Lower lobe of right lung (tissue), 2 donors: ENCODE results near the gene PALLD. TPM values are rescaled to one million over a fixed set of nuclear protein-coding genes. Genes with fewer than 3 reads are reported as not detected.

Experiments
- ATAC-seq, 2 donors: fragments of 200-7000 bp; cut with Tn5 transposase; one replicate each; pipeline ENCODE4 v1.9.1; 2020 to 2022; ENCODE audit warnings: mild to moderate bottlenecking in 2 of 2, moderate library complexity in 2 of 2
- DNase-seq: peaks from one replicate; pipeline ENCODE4 v3.0.0-alpha.2; 2020
- H3K27ac ChIP-seq: fragments of 200-600 bp; one replicate; pipeline ENCODE4 v1.8.0; 2022
- H3K27me3 ChIP-seq: fragments of 200-600 bp; one replicate; pipeline ENCODE4 v1.8.0; 2022; ENCODE audit warnings: low read depth
- H3K36me3 ChIP-seq: fragments of 200-600 bp; one replicate; pipeline ENCODE4 v1.8.0; 2022; ENCODE audit warnings: mild to moderate bottlenecking
- H3K4me1 ChIP-seq: fragments of 200-600 bp; one replicate; pipeline ENCODE4 v1.8.0; 2022
- H3K4me3 ChIP-seq: fragments of 200-600 bp; one replicate; pipeline ENCODE4 v1.8.0; 2022; ENCODE audit warnings: mild to moderate bottlenecking
- H3K9me3 ChIP-seq: fragments of 200-600 bp; one replicate; pipeline ENCODE4 v1.8.0; 2022
- CTCF ChIP-seq: fragments of 200-600 bp; IDR thresholded peaks from one replicate; pipeline ENCODE4 v1.8.0; 2022; ENCODE audit warnings: antibody characterized with exemption, mild to moderate bottlenecking
- intact Hi-C: fragments of 100-400 bp; cut with DNase I; formaldehyde crosslinking; loops from one replicate; pipeline ENCODE4 v1.11.0; 2022
- total RNA-seq: library from RNA; stranded (reverse); fragmentation: NEBNext Ultra II Directional; extraction: Animal tissue kit (Norgen Biotek cat#: 25700); gene quantifications from one replicate; pipeline ENCODE4 v1.2.1, GENCODE V29; 2021
- donor health status: DM: no; HTN: yes; CAD: no; lungs with severe emphysema.

The PALLD gene
- total RNA-seq, 1 donor from 2014 or later, result 91.9 TPM

- no peak for DNase-seq
- Histone ChIP-seq H3K36me3 (no peaks in the 10 kb centered on the region), H3K9me3 (no peaks in the 10 kb centered on the region), H3K4me3 (no peak overlapping the region), H3K27ac (no peak overlapping the region), H3K4me1 (no peaks in the 10 kb centered on the region), H3K27me3 (no peaks in the 10 kb centered on the region)
- intact Hi-C loops, result no loop called here
- ATAC-seq, result no peak
- TF ChIP-seq CTCF, result no peak
Observed at GRCh38 chr4:168535689-168536088, 38.8 kb downstream of the PALLD start.

DNA sequence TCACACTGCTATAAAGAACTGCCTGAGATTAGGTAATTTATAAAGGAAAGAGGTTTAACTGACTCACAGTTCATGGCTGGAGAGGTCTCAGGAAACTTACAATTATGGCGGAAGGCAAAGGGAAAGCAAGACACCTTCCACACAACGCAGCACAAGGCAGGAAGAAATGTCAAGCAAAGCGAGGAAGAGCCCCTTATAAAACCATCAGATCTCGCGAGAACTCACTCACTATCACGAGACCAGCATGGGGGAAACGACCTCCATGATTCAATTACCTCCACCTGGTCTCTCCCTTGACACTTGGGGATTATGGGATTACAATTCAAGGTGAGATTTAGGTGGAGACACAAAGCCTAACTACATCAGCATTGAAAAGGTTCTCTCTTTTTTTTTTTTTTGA lies 39.6 kb downstream of the PALLD start:
- DNase-seq (no peak), ATAC-seq (no peak)
- intact Hi-C loops, result no loop called here
- no peaks in the 10 kb centered on the region for H3K27me3 ChIP-seq
- no peak overlapping the region for H3K4me3 ChIP-seq
- no peak for TF ChIP-seq CTCF
- H3K9me3 ChIP-seq, result no peaks in the 10 kb centered on the region
- no peak overlapping the region for H3K27ac ChIP-seq
- no peaks in the 10 kb centered on the region for H3K4me1 ChIP-seq
- H3K36me3 ChIP-seq, result no peaks in the 10 kb centered on the region

DNA sequence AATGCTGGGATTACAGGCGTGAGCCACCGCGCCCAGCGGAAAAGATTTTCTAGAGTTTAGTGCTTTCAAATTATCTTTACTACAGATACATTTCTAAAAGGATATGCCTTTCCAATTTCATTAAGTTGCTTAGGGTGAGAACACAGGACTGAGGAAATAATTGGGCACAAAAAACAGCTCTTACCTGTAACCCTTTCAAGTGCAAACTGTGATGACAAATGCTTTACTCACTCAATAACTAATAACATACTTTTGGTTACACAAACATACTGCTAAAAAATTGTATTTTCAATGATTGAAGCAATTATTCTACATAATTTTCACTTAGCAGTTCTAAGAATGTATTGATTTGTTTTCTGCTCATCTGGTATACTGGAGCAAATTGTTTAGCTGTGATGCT lies 40.2 kb downstream of the PALLD start:
- Histone ChIP-seq H3K27me3 (no peaks in the 10 kb centered on the region), H3K27ac (no peak overlapping the region), H3K4me3 (no peak overlapping the region), H3K36me3 (no peaks in the 10 kb centered on the region), H3K4me1 (no peaks in the 10 kb centered on the region), H3K9me3 (no peaks in the 10 kb centered on the region)
- ATAC-seq, result no peak
- TF ChIP-seq CTCF, result no peak
- no peak for DNase-seq
- intact Hi-C loops, result no loop called here

GRCh38 chr4:168537571-168537970 lies 40.7 kb downstream of the PALLD start:
- Histone ChIP-seq H3K4me1 (no peaks in the 10 kb centered on the region), H3K27me3 (no peaks in the 10 kb centered on the region), H3K27ac (no peak overlapping the region), H3K36me3 (no peaks in the 10 kb centered on the region), H3K9me3 (no peaks in the 10 kb centered on the region), H3K4me3 (no peak overlapping the region)
- intact Hi-C loops, result no loop called here
- ATAC-seq (no peak), DNase-seq (no peak)
- TF ChIP-seq CTCF, result no peak

- Histone ChIP-seq H3K36me3 (no peaks in the 10 kb centered on the region), H3K27ac (no peak overlapping the region), H3K4me1 (no peaks in the 10 kb centered on the region), H3K9me3 (no peaks in the 10 kb centered on the region), H3K4me3 (no peak overlapping the region), H3K27me3 (no peaks in the 10 kb centered on the region)
- DNase-seq (no peak), ATAC-seq (no peak)
- intact Hi-C loops, result no loop called here
- no peak for TF ChIP-seq CTCF
Observed at GRCh38 chr4:168538632-168539031, 41.8 kb downstream of the PALLD start.

GRCh38 chr4:168540086-168540485 lies 43.2 kb downstream of the PALLD start:
- Histone ChIP-seq H3K4me1 (no peaks in the 10 kb centered on the region), H3K9me3 (no peaks in the 10 kb centered on the region), H3K36me3 (no peaks in the 10 kb centered on the region), H3K27ac (no peak overlapping the region), H3K4me3 (no peak overlapping the region), H3K27me3 (no peaks in the 10 kb centered on the region)
- DNase-seq, result no peak
- ATAC-seq, result no peak
- intact Hi-C loops, result no loop called here
- TF ChIP-seq CTCF, result no peak
